Liver (tissue), 9 donors: ENCODE results near the gene NEK8. TPM values are rescaled to one million over a fixed set of nuclear protein-coding genes. Genes with fewer than 3 reads are reported as not detected.

Experiments
- DNase-seq: peaks from one replicate; pipeline ENCODE4 v3.0.0-alpha.2; 2017; ENCODE audit warnings: low spot score
- H3K27ac ChIP-seq, 2 donors: one replicate each; pipeline ENCODE4 v1.7.0; 2013; ENCODE audit warnings: inconsistent platforms in 2 of 2, low read length in 2 of 2, control low read depth in 1 of 2, low read depth in 1 of 2, mild to moderate bottlenecking in 1 of 2
- H3K27me3 ChIP-seq, 4 donors: one replicate each; pipeline versions ENCODE4 v1.6.1 to v1.7.0; 2013; ENCODE audit warnings: low read length in 3 of 4, inconsistent platforms in 1 of 4, mild to moderate bottlenecking in 1 of 4, moderate library complexity in 1 of 4; ENCODE audit not compliant: control insufficient read depth in 4 of 4, insufficient read depth in 4 of 4
- H3K36me3 ChIP-seq, 4 donors: one replicate each; pipeline versions ENCODE4 v1.6.1 to v1.7.0; 2013; ENCODE audit warnings: low read length in 3 of 4, mild to moderate bottlenecking in 3 of 4, low read depth in 1 of 4, moderate library complexity in 1 of 4; ENCODE audit not compliant: control insufficient read depth in 4 of 4, insufficient read depth in 3 of 4
- H3K4me1 ChIP-seq, 4 donors: one replicate each; pipeline versions ENCODE4 v1.6.1 to v1.7.0; 2013; ENCODE audit warnings: low read length in 3 of 4, mild to moderate bottlenecking in 3 of 4, moderate library complexity in 1 of 4; ENCODE audit not compliant: control insufficient read depth in 4 of 4, insufficient read depth in 4 of 4
- H3K4me3 ChIP-seq, 3 donors: one replicate each; pipeline versions ENCODE4 v1.6.1 to v1.7.0; 2013; ENCODE audit warnings: low read length in 3 of 3, control low read depth in 1 of 3, low read depth in 1 of 3, mild to moderate bottlenecking in 1 of 3
- H3K9ac ChIP-seq, 2 donors: one replicate each; pipeline ENCODE4 v1.7.0; 2013; ENCODE audit warnings: low read length in 2 of 2, mild to moderate bottlenecking in 2 of 2, moderate library complexity in 2 of 2, control low read depth in 1 of 2, low read depth in 1 of 2
- H3K9me3 ChIP-seq, 4 donors: one replicate each; pipeline versions ENCODE4 v1.6.1 to v1.7.0; 2013; ENCODE audit warnings: low read length in 3 of 4; ENCODE audit not compliant: control insufficient read depth in 4 of 4
- ATF3 ChIP-seq: IDR thresholded peaks from 2 replicates; pipeline ENCODE4 v1.6.1; 2016; ENCODE audit warnings: antibody characterized with exemption
- CTCF ChIP-seq: fragments of 150-350 bp; IDR thresholded peaks from 2 replicates; pipeline ENCODE4 v1.5.1; 2017; ENCODE audit warnings: improper control_type of control experiment, low read depth, low read length; ENCODE audit not compliant: missing input control
- FOXA1 ChIP-seq: IDR thresholded peaks from 2 replicates; pipeline ENCODE4 v1.6.1; 2016; ENCODE audit warnings: antibody characterized with exemption
- FOXA2 ChIP-seq: IDR thresholded peaks from 2 replicates; pipeline ENCODE4 v1.6.1; 2016; ENCODE audit warnings: antibody characterized with exemption
- GABPA ChIP-seq, 2 donors: IDR thresholded peaks in 1 of 2; conservative IDR thresholded peaks in 1 of 2; 2 replicates each; pipeline ENCODE4 v1.6.1; 2016; ENCODE audit warnings: antibody characterized with exemption in 2 of 2, mild to moderate bottlenecking in 1 of 2, moderate library complexity in 1 of 2
- HNF4A ChIP-seq, 2 donors: conservative IDR thresholded peaks; 2 replicates each; pipeline ENCODE4 v1.6.1; 2016; ENCODE audit warnings: antibody characterized with exemption in 2 of 2, mild to moderate bottlenecking in 2 of 2
- HNF4G ChIP-seq: IDR thresholded peaks from 2 replicates; pipeline ENCODE4 v1.6.1; 2016; ENCODE audit warnings: antibody characterized with exemption
- MAX ChIP-seq: IDR thresholded peaks from 2 replicates; pipeline ENCODE4 v1.6.1; 2016; ENCODE audit warnings: antibody characterized with exemption
- RAD21 ChIP-seq, 2 donors: IDR thresholded peaks; 2 replicates each; pipeline ENCODE4 v1.6.1; 2016; ENCODE audit warnings: antibody characterized with exemption in 2 of 2, mild to moderate bottlenecking in 2 of 2
- REST ChIP-seq: IDR thresholded peaks from 2 replicates; pipeline ENCODE4 v1.6.1; 2016; ENCODE audit warnings: antibody characterized with exemption, mild to moderate bottlenecking
- RXRA ChIP-seq, 2 donors: IDR thresholded peaks; 2 replicates each; pipeline ENCODE4 v1.6.1; 2017 to 2018; ENCODE audit warnings: antibody characterized with exemption in 2 of 2, mild to moderate bottlenecking in 1 of 2
- TAF1 ChIP-seq: conservative IDR thresholded peaks from 2 replicates; pipeline ENCODE4 v1.6.1; 2016; ENCODE audit warnings: antibody characterized with exemption, mild to moderate bottlenecking
- ZBTB33 ChIP-seq: IDR thresholded peaks from 2 replicates; pipeline ENCODE4 v1.6.1; 2016; ENCODE audit warnings: antibody characterized with exemption
- WGBS: extraction: QIAGEN DNeasy Blood & Tissue Kit; methylation state at CpG from one replicate; pipeline ENCODE4 v1.1.7; 2013; 5-methylcytosine and 5-hydroxymethylcytosine counted together
- polyA plus RNA-seq, 2 donors: library from polyadenylated mRNA; stranded (reverse) in 1 of 2; unstranded in 1 of 2; fragments of 200-250 nt in 1 of 2; fragments of >200 nt in 1 of 2; fragmentation: Nextera tagmentation in 1 of 2; extraction: Ambion mirVana in 1 of 2; gene quantifications; one replicate each; pipeline versions ENCODE4 v1.2.1 to v1.2.3, GENCODE V29; 2013 to 2015
- total RNA-seq, 2 donors: library from RNA; depleted of rRNA; stranded (reverse); fragments of >200 nt; gene quantifications; one replicate each; pipeline ENCODE4 v1.2.3, GENCODE V29; 2014
- donor health status: healthy.
- donor health status: healthy.
- donor health status: healthy.
- donor health status: healthy.
- donor health status: healthy.

NEK8 gene
- total and polyA plus RNA-seq, 4 donors = 1.7 to 7.8 (median 4.5) TPM

GRCh38 chr17:28741358-28742349 lies 13.1 kb downstream of the NEK8 start:
- H3K27ac ChIP-seq = no peak overlapping the region
- TF ChIP-seq HNF4G (no peak), TAF1 (no peak), HNF4A (conservative IDR thresholded peaks at IDR 0.05) (no peak), FOXA2 (no peak), FOXA1 (no peak), REST (no peak), GABPA (IDR thresholded peaks at IDR 0.05 in 1 of 2, conservative IDR thresholded peaks at IDR 0.05 in 1 of 2) (no peak), MAX (no peak), ATF3 (no peak)
- H3K9me3 ChIP-seq = no peaks in the 10 kb centered on the region
- no peaks in the 10 kb centered on the region for H3K36me3 ChIP-seq
- 83% methylated on average over 19 of the region's 19 CpGs for WGBS
- DNase-seq = no peak
- H3K4me1 ChIP-seq = peaks cover 11 to 23% (median 19%) of the 10 kb centered on the region in 4 donors
- no peak overlapping the region for H3K9ac ChIP-seq
- H3K27me3 ChIP-seq = no peaks in the 10 kb centered on the region
- H3K4me3 ChIP-seq = no peak overlapping the region

GRCh38 chr17:28743243-28744103 lies 14.9 kb downstream of the NEK8 start, which contains the start of gene TRAF4:
TSS of gene TRAF4 (plus strand) at chr17:28744011. CDS start at chr17:28744113, 102 bp downstream.
- WGBS = 2% methylated on average over 70 of the region's 70 CpGs
- H3K4me1 ChIP-seq = peaks cover 16 to 41% (median 30%) of the 10 kb centered on the region in 4 donors

More at GRCh38 chr17:28743243-28744103, 14.9 kb downstream of the NEK8 start, which contains the start of gene TRAF4:
- peak within 1 kb of the TSS; percentile 74 to 92 for H3K27ac ChIP-seq
- no peaks in the 10 kb centered on the region for H3K9me3 ChIP-seq
- H3K4me3 ChIP-seq = peak within 1 kb of the TSS; percentile 72 to 93 (median 92)
- H3K9ac ChIP-seq = peak within 1 kb of the TSS; percentile 63 to 79
- H3K27me3 ChIP-seq = no peaks in the 10 kb centered on the region
- TF ChIP-seq RAD21 (IDR thresholded peaks at IDR 0.05) (no peak), GABPA (IDR thresholded peaks at IDR 0.05 in 1 of 2, conservative IDR thresholded peaks at IDR 0.05 in 1 of 2) (no peak), HNF4G (no peak), CTCF (peak; percentile 20), FOXA2 (no peak), ZBTB33 (no peak), RXRA (IDR thresholded peaks at IDR 0.05) (no peak)
- peaks cover 4 to 15% (median 12%) of the 10 kb centered on the region in 4 donors for H3K36me3 ChIP-seq
- DNase-seq = peak; percentile 81
